DMS 273 treated with DMSO at 0.1 percent for 48 hours (cell line): ENCODE measurements around the gene RPN1.
"Not testable (repeated sequence)": the region's sequence is repeated elsewhere in the genome, so short reads cannot be mapped to it uniquely, and the experiment has no call there.

Experiments used
- DNase-seq: peaks from one replicate; lab custom pipeline; 2025; lab: John Stamatoyannopoulos, UW

The RPN1 gene

GRCh38 chr3:128609294-128609693, 41.3 kb downstream of the RPN1 start:
- no peak for DNase-seq

- DNase-seq, result no peak
Measured at GRCh38 chr3:128607710-128608048, 42.9 kb downstream of the RPN1 start.

GRCh38 chr3:128606094-128606493, 44.5 kb downstream of the RPN1 start:
- DNase-seq, result no peak

GRCh38 chr3:128605091-128606046, 45.2 kb downstream of the RPN1 start:
- DNase-seq, result no peak

- no peak for DNase-seq
Measured at GRCh38 chr3:128603811-128604775, 46.5 kb downstream of the RPN1 start.

- DNase-seq, result no peak
Measured at GRCh38 chr3:128603313-128603712, 47.3 kb downstream of the RPN1 start.

GRCh38 chr3:128598884-128599664, 51.5 kb downstream of the RPN1 start:
- no peak for DNase-seq

- DNase-seq, result no peak
Measured at GRCh38 chr3:128597900-128598299, 52.7 kb downstream of the RPN1 start.

- no peak for DNase-seq
Measured at GRCh38 chr3:128592864-128593263, 57.8 kb downstream of the RPN1 start.

- no peak for DNase-seq
Measured at GRCh38 chr3:128591738-128592426, 58.7 kb downstream of the RPN1 start.

GRCh38 chr3:128590948-128591347, 59.7 kb downstream of the RPN1 start:
- no peak for DNase-seq

GRCh38 chr3:128589985-128590384, 60.6 kb downstream of the RPN1 start:
- not testable (repeated sequence) for DNase-seq

- no peak for DNase-seq
Measured at GRCh38 chr3:128588147-128588546, 62.5 kb downstream of the RPN1 start.

GRCh38 chr3:128587391-128587790, 63.2 kb downstream of the RPN1 start:
- DNase-seq, result no peak

GRCh38 chr3:128586932-128587331, 63.7 kb downstream of the RPN1 start:
- not testable (repeated sequence) for DNase-seq

GRCh38 chr3:128586391-128586790, 64.2 kb downstream of the RPN1 start:
- not testable (repeated sequence) for DNase-seq

- no peak for DNase-seq
Measured at GRCh38 chr3:128585974-128586373, 64.6 kb downstream of the RPN1 start.

- no peak for DNase-seq
Measured at GRCh38 chr3:128585189-128585588, 65.4 kb downstream of the RPN1 start.

- peak; percentile 59 for DNase-seq
Measured at GRCh38 chr3:128584412-128585020, 66.1 kb downstream of the RPN1 start.

GRCh38 chr3:128581566-128581965, 69.1 kb downstream of the RPN1 start:
- no peak for DNase-seq

GRCh38 chr3:128579927-128580326, 70.7 kb downstream of the RPN1 start:
- DNase-seq, result no peak
